GDM1 (cell line): Measurements from ENCODE around the gene MAST2.
"Not testable (repeated sequence)": the region's sequence is repeated elsewhere in the genome, so short reads cannot be mapped to it uniquely, and the experiment has no call there.

ENCODE experiments used
- DNase-seq: peaks from one replicate; lab custom pipeline; 2025; lab: John Stamatoyannopoulos, UW

Gene MAST2

DNA sequence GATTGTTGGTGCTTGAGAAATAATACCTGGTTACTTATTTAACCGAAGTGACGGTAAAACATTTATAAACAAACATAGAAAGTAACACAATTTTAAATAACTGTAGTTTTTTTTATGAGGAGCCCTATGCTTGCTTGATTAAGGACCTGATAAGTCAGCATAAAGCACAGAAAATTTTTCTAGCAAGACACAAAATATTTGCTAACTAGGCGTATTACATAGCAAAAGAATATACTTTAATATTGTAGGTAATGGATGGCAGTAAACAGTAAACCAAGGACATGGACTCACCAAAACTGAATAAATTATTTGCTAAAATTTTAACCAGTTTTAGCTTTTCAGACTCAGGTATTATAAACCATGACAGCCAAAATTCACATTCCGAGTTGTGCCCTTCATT lies 90.9 kb downstream of the MAST2 start:
- DNase-seq = no peak

DNA sequence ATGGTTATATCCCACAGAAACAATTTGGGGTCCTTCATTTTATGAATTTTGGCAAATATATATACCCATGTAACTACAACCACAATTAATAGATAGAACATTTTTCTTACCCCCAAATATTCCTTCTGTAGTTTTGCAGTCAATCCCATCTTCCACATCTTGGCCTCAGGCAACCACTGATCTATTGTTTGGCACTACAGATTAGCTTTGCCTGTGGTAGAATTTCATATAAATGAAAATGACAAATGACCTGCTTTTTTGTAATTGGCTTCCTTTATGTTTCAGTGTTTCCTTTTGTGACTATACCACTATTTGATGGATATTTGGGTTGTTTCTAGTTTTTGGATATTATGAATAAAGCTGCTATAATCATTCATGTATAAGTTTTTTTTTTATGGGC lies 91.5 kb downstream of the MAST2 start:
- no peak for DNase-seq

DNA sequence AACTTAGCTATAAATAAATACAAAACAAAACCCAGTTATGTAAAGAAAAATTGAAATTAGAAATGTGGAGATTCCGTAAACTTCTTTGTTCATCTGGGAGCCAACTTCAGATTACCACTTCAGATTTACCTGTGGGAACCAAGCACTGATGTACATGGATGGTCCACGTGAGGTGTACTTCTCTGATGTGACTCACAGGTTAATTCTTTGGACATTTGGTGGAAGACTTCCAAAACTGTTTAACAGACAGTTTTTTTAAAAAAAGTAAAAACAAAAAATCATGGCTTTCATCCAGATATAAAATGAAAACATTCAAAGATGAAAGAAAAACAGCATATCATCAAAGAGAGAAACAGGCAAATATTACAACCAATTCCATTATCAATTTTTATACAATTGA lies 92.0 kb downstream of the MAST2 start:
- DNase-seq = no peak

DNA sequence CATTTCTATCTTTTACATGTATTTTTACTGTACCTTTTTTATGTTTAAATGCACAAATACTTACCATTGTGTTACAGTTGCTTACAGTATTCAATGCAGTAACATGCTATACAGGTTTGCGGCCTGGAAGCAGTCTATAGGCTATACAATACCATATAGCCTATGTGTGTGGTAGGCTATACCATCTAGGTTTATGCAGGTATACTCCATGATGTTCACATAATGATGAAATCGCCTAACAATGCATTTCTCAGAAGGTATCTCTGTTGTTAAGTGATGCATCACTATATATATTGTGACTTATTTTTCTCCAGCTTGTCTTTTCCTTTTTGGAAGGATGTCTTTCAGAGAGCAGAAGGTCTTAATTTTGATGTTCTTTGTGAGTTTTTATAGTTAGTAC lies 103.5 kb downstream of the MAST2 start:
- no peak for DNase-seq

DNA sequence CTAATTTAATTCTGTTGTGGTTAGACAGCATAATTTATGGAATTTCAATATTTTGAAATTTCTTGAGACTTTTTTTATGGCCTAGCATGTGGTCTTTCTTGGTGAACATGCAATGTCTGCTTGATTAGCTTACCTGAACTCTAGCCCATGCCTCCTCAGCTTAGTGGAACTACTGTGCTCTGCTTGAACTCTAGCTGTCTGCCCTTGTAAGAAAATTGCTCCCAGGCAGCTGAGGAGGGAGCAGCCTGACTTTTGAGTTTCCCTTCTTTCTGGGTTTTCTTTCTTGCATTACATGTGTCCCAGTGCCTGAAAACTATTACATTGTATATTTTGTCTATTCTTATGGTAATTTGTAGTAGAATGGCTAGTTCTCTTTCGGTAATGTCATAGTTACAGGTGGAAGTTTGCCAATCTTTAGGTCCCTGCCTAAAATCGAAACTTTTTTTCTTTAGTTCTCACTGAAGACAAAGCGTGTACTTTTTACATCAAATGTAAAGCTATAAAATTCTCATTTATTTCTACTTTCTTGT lies 105.3 kb downstream of the MAST2 start:
- no peak for DNase-seq

DNA sequence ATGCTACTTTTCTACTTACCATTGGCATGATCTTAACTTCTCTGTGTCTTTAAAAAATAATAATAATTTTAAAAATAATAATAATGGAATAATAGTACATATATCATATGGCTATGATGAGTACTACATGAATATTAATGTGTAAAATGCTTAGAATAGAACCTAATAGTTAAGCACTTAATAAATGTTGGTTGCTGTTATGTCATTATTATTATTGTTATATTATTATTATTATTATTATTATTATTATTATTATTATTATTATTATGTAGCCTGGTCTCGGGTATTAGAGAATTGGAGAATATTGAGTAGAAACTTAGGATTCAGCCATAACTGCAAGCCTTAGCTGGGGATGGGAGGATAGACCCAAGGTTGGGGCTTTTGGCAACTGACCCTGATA lies 108.2 kb downstream of the MAST2 start:
- no peak for DNase-seq

DNA sequence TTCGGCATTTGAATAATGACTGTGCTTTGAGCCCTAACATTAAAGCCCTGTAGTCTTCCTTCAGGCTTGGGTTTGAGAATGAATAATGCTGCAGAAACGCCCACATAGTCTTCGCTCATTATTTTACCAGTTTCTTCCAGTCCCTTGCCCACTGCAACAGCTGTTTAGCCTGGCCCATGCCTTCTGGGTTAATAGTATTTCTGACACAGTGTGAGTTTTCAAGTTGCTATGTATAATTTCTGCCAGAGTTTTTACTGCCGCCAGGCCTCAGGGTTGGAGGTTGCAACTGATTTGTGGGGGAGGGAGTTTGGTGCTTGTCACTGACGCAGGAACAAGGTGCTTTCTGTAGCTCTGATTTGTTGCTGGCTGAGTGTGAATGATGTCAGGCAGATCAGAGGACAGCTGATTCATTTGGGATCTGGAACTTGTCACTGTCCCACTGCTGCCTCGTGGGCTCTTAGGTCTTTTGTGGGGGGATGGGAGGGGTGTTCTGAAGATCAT lies 109.8 kb downstream of the MAST2 start:
- no peak for DNase-seq

DNA sequence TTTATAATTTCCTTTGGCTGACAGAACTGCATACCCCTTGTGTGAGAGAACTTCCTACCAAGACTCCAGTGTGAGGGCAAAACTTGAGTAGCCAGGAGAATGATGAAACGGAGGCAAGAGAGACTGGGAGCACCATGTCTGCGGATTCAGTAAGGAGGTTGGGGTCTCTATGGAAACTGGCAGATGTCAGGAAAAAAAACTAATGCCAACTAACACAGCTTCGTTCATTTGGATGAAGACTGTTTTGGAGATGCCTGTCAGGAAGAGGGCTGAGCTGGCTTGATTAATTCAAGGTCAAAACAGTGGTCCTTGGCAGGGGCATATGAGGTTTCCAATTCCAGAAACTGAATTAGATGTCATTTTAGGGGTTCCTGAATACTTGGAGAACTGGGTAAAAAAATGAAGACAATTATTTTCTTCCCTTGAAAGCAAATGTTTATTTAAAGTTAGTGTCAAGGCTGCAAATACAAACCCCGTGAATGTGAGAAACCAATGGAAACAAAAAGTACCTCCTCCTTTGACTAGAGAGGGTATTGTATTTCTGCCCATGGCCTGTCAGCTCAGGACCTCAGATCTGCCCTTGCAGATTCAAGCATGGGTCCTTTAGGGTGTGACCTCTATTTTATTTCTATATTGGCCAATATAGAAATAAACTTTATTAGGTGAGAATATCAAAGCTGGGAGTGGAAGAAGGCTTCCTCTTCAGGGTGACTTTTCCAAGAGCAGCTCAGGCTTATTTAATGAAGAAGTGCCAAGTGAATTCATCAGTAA lies 110.5 kb downstream of the MAST2 start:
- no peak for DNase-seq

DNA sequence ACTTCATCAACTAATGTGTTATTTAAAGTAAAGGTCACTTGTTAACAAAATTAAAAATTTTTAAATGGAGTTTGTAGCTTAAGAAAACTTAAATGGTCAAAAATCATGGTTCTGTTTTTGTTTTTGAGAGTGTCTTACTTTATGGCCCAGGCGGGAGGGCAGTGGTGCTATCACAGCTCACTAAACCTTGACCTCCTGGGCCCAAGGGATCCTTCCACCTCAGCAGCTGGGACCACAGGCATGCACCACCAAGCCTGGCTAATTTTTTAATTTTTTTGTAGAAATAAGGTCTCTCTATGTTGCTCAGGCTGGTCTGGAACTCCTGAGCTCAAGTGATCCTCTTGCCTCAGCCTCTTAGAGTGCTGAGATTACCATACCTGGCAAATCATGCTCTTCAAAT lies 111.4 kb downstream of the MAST2 start:
- no peak for DNase-seq

DNA sequence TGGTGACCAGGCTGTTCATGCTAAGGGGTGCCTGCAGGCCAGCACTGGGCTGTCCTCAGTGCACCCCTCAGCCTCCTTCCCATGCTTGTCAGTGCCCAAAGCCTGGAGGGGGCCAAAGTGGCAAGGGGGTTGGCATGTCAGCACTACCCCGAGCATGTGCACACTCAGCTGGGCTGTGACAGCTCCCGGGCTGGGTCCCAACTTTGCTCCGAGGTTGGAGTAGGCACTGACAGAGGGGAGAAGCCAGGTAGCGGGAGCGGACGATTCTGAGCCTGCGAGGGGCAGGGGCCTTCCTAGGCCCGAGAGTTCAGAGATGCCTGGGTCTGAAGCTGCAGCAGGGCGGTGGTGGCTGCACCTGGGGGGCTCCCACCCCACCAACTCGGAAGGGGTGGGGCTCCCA lies 119.0 kb downstream of the MAST2 start:
- no peak for DNase-seq

DNA sequence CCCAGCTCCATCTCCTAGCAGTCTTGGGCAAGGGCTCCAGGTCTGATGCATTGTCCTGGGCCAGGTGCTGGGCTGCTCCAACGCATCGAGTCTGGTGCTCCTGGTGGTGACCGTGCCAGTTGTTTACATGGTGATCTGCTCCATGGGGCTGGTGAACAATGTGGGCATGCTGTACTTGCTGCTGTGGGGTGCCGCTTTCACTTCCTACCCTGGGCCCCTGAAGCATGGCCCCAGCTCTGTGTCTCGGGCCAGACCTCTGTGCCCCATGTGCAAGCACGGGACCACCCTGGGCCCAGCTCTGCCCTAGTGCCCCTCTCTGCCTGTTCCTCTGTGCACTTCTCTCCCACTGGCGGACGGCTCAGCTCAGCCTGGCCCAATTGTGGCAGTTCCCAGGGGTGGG lies 119.4 kb downstream of the MAST2 start:
- DNase-seq = no peak

DNA sequence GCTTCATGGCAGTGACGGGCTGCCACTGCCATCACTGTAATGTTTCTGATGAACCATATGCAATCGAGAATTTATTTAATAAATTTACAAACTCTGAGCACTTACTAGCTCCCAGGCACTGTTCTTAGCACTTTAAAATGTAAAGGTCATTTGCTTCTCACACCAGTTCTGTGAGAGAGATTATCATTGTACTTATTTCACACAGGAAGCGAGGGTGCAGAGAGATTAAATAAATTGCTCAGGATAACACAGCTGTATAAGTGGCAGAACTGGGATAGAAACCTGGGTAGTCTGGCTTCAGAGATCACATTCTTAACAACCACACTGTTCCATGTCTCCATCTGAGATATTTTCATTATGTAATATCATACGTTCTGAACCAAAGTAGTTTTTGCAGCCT lies 119.9 kb downstream of the MAST2 start:
- no peak for DNase-seq

DNA sequence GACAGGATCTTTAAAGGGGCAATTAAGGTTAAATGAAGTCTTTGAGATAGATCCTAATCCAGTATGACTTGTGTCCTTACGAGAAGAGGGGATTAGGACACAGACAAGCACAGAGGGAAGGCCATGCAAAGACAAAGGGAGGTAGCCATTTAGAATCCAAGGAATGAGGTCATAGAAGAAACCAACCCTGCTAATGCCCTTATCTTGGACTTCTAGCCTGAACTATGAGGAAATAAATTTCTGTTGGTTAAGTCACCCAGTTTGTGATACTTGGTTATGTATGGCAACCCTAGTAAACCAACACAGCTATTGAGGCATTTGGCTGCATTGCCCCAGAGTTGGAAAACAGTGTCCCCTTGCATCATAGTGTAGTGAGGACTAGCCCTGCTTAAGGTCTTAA lies 121.3 kb downstream of the MAST2 start:
- DNase-seq = no peak

DNA sequence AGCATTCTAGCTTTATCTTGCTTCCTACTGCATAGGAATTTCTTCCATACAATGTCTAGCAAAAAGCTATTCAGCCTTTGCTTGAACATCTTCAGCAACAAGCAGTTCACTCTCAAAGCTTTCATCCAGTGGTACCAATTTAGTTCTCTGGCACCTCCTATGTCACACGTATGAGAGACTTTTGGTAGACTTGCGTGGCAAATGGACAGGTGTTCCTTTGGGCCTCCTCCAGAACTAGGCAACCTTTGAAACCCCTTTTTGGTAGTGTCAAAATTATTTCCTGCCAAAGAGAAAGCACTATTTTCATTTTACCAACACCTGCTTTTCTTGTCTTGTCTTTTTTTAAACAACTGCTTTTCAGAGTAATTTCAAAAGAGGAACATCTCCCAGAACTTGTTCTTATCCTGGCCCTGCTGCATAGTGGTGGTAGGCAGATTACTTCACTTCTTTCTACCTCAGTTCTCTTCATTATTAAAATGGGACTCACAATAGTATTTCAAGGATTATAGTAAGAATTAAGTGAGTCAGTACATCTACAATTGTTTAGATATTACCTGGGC lies 122.4 kb downstream of the MAST2 start:
- no peak for DNase-seq

DNA sequence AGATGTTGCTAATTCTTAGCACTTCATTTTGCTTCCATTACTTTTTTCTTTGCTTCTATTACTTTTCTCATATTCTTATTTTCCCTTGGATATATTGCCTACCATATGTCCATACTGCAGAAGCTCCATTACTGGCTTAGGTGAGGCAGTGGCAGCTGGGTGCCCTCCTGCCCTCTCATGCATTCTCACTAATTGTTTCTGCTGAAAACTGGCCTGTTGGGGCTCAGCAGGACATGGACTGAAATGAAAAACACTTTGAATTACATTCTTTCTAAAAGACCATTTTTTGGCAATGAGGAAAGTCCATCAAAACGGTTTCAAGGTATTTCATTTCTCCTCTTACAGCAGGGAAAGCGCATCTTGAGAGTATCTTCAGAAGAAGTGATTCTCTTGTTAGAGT lies 122.9 kb downstream of the MAST2 start:
- DNase-seq = no peak

DNA sequence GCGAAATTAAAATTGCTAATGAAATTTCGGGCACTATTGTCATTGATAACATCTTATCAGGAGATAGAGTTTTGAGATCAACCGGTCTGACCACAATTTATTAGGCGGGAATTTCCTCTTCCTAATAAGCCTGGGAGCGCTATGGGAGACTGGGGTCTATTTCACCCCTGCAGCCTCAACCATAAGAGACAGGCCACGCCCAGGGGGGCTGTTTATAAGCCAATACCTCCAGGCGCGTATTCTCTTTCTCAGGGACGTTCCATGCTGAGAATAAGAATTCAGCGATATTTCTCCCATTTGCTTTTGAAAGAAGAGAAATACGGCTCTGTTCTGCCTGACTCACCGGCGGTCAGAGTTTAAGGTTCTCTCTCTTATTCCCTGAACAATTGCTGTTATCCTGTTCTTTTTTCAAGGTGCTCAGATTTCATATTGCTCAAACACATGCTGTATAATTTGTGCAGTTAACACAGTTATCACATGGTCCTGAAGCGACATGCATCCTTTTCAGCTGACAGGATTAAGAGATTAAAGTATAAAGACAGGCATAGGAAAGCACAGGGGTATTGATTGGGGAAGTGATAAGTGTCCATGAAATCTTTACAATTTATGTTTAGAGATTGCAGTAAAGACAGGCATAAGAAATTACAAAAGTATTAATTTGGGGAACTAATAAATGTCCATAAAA lies 124.0 kb downstream of the MAST2 start:
- DNase-seq = not testable (repeated sequence)

DNA sequence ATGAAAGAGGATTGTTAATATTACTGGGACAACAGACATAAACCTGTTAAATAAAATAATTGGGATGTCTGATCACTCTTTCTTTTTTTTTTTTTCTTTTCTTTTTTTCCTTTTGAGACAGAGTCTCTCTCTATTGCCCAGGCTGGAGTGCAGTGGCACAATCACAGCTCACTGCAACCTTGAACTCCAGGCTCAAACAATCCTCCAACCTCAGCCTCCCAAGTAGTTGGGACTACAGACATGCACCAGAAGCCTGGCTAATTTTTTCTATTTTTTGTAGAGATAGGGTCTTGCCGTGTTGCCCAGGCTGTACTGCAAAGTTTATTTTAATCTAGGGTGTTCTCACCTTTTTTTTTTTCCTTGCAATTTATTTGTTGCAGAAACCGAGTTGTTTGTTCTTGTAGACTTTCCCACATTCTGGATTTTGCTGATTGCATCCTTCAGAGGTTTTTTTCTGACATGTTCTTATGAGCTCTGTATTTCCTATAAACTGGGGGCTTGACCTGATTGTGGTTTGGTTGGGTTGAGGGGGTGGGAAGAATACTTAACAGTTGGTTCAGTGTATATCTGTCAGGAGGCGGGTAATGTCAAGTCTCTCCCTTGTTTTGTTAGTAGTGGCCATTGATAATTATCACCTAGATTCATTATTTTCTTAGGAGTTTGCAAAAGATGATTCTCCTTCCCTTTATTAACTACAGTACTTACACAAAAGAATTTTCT lies 125.2 kb downstream of the MAST2 start:
- no peak for DNase-seq

DNA sequence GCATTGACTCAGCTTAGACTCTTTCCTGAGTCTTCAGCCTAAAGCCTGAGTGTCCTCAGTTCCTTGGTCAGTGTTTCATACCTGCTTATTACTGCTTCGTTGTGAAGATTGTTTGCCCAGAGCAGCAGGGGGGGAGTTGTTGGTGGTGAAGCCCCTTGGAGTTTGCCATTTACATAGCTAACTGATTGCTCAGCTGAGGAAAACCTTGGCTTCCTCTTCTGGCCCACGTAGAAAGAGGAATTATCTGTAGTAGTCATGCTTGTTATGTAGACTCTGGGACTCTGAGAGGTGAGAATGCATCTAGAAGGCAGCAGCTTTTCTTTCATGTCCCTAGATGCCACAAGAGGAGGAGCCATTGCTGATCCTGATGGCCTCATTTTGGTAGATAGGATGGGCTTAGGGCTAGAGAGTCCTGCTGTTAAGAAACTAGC lies 125.9 kb downstream of the MAST2 start:
- peak; percentile 46 for DNase-seq

DNA sequence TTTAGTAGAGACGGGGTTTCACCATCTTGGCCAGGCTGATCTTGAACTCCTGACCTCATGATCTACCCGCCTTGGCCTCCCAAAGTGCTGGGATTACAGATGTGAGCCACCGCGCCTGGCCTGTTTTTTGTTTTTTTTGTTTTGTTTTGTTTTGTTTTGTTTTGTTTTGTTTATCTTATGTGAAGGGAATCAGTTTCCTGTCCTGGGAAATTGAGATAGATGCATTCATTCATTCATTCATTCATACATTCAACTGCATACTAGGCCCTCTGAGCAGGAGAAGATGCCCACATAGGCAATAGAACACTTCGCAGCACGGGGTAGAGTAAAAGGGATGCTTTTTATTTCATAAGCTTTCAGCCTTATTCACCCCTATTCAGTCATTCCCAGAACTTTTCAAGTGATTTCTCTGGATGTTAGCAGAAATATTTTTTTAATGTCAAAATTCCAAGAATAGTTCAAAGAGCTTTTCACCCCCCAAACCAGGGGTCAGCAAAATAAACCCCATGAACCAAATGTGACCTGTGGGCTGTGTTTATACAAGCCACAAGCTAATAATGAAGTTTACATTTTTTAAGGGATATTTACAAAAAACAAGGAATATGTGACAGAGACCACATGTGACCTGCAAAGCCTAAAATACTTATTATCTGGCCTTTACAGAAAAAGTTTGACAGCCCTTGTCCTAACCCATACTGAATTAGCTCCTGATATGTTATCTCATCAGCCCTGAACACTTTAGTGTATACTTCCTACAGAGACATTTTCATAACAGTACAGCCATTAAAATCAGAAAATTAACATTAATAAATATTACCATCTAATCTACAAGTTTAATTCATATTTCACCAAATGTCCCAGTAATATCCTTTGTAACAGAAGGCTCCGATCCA lies 127.1 kb downstream of the MAST2 start:
- no peak for DNase-seq

DNA sequence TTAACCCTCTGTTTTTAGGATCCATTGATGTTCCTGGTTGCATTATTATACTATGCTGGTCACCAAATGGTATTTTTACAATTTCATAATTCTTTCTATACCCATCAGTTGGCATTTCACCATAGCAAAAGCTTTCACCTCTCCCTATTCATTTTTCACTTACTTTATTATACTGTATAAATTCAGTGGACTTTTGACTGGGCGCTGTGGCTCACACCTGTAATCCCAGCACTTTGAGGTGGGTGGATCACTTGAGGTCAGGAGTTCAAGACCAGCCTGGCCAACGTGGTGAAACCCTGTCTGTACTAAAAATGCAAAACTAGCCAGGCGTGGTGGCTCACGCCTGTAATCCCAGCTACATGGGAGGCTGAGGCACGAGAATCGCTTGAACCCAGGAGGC lies 128.8 kb downstream of the MAST2 start:
- DNase-seq = not testable (repeated sequence)

DNA sequence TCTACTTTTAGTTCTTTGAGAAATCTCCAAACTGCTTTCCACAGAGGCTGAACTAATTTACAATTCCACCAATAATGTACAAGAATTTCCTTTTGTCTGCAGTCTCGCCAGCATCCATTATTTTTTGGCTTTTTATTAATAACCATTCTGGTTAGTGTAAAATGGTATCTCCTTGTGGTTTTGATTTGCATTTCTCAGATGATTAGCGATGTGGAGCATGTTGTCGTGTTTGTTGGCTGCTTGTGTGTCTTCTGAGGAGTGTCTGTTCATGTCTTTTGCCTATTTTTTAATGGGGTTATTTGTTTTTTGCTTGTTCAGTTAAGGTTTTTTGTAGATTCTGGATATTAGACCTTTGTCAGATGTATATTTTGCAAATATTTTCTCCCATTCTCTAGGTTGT lies 131.5 kb downstream of the MAST2 start:
- no peak for DNase-seq
